NCI-H1417 treated with DMSO at 0.1 percent for 48 hours (cell line): Measurements from ENCODE around the gene PHOX2A.
"Not testable (repeated sequence)": the region's sequence is repeated elsewhere in the genome, so short reads cannot be mapped to it uniquely, and the experiment has no call there.

Experiments
- DNase-seq: peaks from one replicate; lab custom pipeline; 2025; lab: John Stamatoyannopoulos, UW

PHOX2A gene

GRCh38 chr11:72222106-72222891 lies 21.7 kb downstream of the PHOX2A start:
- DNase-seq: no peak

- no peak for DNase-seq
These were observed 22.4 kb downstream of the PHOX2A start for GRCh38 chr11:72221386-72222075.

GRCh38 chr11:72220696-72221363 lies 23.1 kb downstream of the PHOX2A start:
- no peak for DNase-seq

- no peak for DNase-seq
These were observed 25.7 kb downstream of the PHOX2A start for GRCh38 chr11:72218251-72218745.

GRCh38 chr11:72217841-72218240 lies 26.1 kb downstream of the PHOX2A start:
- no peak for DNase-seq

- no peak for DNase-seq
These were observed 27.3 kb downstream of the PHOX2A start, which contains the start of gene FOLR2 for GRCh38 chr11:72216638-72217037. Gene FOLR2, plus strand, starts transcription at chr11:72216794. Its CDS starts 1,791 bp downstream, at chr11:72218585.

GRCh38 chr11:72209101-72209500 lies 34.9 kb downstream of the PHOX2A start:
- DNase-seq: no peak

- no peak for DNase-seq
These were observed 35.7 kb downstream of the PHOX2A start for GRCh38 chr11:72208281-72208680.

GRCh38 chr11:72206794-72207193 lies 37.2 kb downstream of the PHOX2A start:
- DNase-seq: not testable (repeated sequence)

GRCh38 chr11:72204886-72205285 lies 39.1 kb downstream of the PHOX2A start:
- no peak for DNase-seq

GRCh38 chr11:72203163-72203562 lies 40.8 kb downstream of the PHOX2A start:
- no peak for DNase-seq

- no peak for DNase-seq
These were observed 41.4 kb downstream of the PHOX2A start for GRCh38 chr11:72202571-72202970.

GRCh38 chr11:72201445-72201844 lies 42.5 kb downstream of the PHOX2A start:
- DNase-seq: not testable (repeated sequence)

- DNase-seq: no peak
These were observed 48.3 kb downstream of the PHOX2A start for GRCh38 chr11:72195518-72196270.

- DNase-seq: no peak
These were observed 52.0 kb downstream of the PHOX2A start, which contains the start of gene FOLR1 for GRCh38 chr11:72191961-72192381. Gene FOLR1, plus strand, starts transcription at chr11:72192140. Its CDS starts 34 bp downstream, at chr11:72192174.

- DNase-seq: no peak
These were observed 53.3 kb downstream of the PHOX2A start for GRCh38 chr11:72190631-72191071.

GRCh38 chr11:72189455-72190250 lies 54.3 kb downstream of the PHOX2A start:
- DNase-seq: peak; percentile 26
